Measurements from ENCODE around the gene MSLN. TPM values are rescaled to one million over a fixed set of nuclear protein-coding genes. Genes with fewer than 3 reads are reported as not detected.

MSLN gene
- polyA plus RNA-seq, 1 of the 3 experiments (the other 2 are of a cell fraction) = 0.02 TPM

- POLR2A ChIA-PET = no interaction called here
- TF ChIP-seq CTCF (IDR thresholded peaks at IDR 0.05) (no peak), JUND (IDR thresholded peaks at IDR 0.05) (no peak), IRF3 (IDR thresholded peaks at IDR 0.05; ENCODE audit: low read depth, low read length) (no peak), MXI1 (IDR thresholded peaks at IDR 0.05; ENCODE audit: low read depth, low read length) (no peak), USF1 (IDR thresholded peaks at IDR 0.05; ENCODE audit: borderline replicate concordance, low read depth) (no peak), CHD2 (IDR thresholded peaks at IDR 0.05; ENCODE audit: low read length, partially characterized antibody) (no peak), GATA2 (CRISPR knock-in tag; IDR thresholded peaks at IDR 0.05) (no peak), FOXJ3 (CRISPR knock-in tag; IDR thresholded peaks at IDR 0.05) (no peak), USF2 (IDR thresholded peaks at IDR 0.05; ENCODE audit: borderline replicate concordance, low read depth, low read length) (no peak), ZBTB33 (IDR thresholded peaks at IDR 0.05; ENCODE audit: borderline replicate concordance, low read depth) (no peak)
- Histone ChIP-seq H3K9ac (no peak overlapping the region), H3K4me1 (ENCODE audit: control insufficient read depth in 1 of 2, insufficient read depth in 2 of 2, low read depth in 1 of 2, low read length in 1 of 2) (peaks cover 0 to 9% of the 10 kb centered on the region in 2 experiments; a peak in 1 of 4 replicates), H3K36me3 (replicated peaks in 1 of 2; ENCODE audit: control insufficient read depth in 1 of 2, insufficient read depth in 2 of 2, low read length in 1 of 2) (peaks cover 0 to 6% of the 10 kb centered on the region in 2 experiments), H3K9me3 (no peaks in the 10 kb centered on the region), H3K27me3 (ENCODE audit: insufficient read depth) (no peaks in the 10 kb centered on the region), H3K79me2 (ENCODE audit: insufficient read depth) (peaks cover 13% of the 10 kb centered on the region), H2AFZ (ENCODE audit: low read depth) (no peak overlapping the region), H3F3A (replicated peaks; ENCODE audit: insufficient read depth) (no peaks in the 10 kb centered on the region), H3K4me3 (ENCODE audit: low read depth in 2 of 2, low read length in 1 of 2) (no peak overlapping the region), H4K20me1 (ENCODE audit: insufficient read depth) (0 out of 2 replicates have a peak, but pooled peaks cover 2% of the 10 kb centered on the region), H3K4me2 (no peak overlapping the region), H3K27ac (ENCODE audit: low read depth in 2 of 2, low read length in 1 of 2) (no peak overlapping the region), H3K9me2 (no peaks in the 10 kb centered on the region)
- CTCF ChIA-PET = no interaction called here
- no CpG with 5 or more reads among the region's 8 CpGs for WGBS (ENCODE audit: low lambda C conversion rate)
- no peak for DNase-seq
These were observed 32.9 kb downstream of the MSLN start for GRCh38 chr16:793414-793813.
